GM18520 (cell line): Measurements from ENCODE around the gene KAZN.

Experiments used
- ATAC-seq: cut with Tn5 transposase; IDR thresholded peaks from one replicate; pipeline ENCODE4 v1.9.1; 2021; ENCODE audit not compliant: unreplicated experiment

The KAZN gene

GRCh38 chr1:14897997-14898645, 299.6 kb downstream of the KAZN start:
- ATAC-seq = no peak

- ATAC-seq = no peak
Measured at GRCh38 chr1:14899686-14900085, 301.2 kb downstream of the KAZN start.

GRCh38 chr1:14901371-14901954, 303.0 kb downstream of the KAZN start:
- no peak for ATAC-seq

GRCh38 chr1:14903922-14904321, 305.4 kb downstream of the KAZN start:
- no peak for ATAC-seq

GRCh38 chr1:14906665-14907064, 308.2 kb downstream of the KAZN start:
- no peak for ATAC-seq

GRCh38 chr1:14907416-14907815, 308.9 kb downstream of the KAZN start:
- no peak for ATAC-seq

GRCh38 chr1:14909273-14909672, 310.8 kb downstream of the KAZN start:
- no peak for ATAC-seq

GRCh38 chr1:14909920-14910460, 311.5 kb downstream of the KAZN start:
- ATAC-seq = no peak

- ATAC-seq = no peak
Measured at GRCh38 chr1:14910984-14911721, 312.7 kb downstream of the KAZN start.

- ATAC-seq = no peak
Measured at GRCh38 chr1:14912839-14913481, 314.5 kb downstream of the KAZN start.

- no peak for ATAC-seq
Measured at GRCh38 chr1:14913482-14914177, 315.1 kb downstream of the KAZN start.

GRCh38 chr1:14914351-14914988, 316.0 kb downstream of the KAZN start:
- no peak for ATAC-seq

GRCh38 chr1:14915356-14916054, 317.0 kb downstream of the KAZN start:
- no peak for ATAC-seq

- no peak for ATAC-seq
Measured at GRCh38 chr1:14919289-14919688, 320.8 kb downstream of the KAZN start.

- no peak for ATAC-seq
Measured at GRCh38 chr1:14919751-14920150, 321.3 kb downstream of the KAZN start.

GRCh38 chr1:14921057-14921456, 322.6 kb downstream of the KAZN start:
- no peak for ATAC-seq

- ATAC-seq = no peak
Measured at GRCh38 chr1:14922942-14923726, 324.6 kb downstream of the KAZN start.

- no peak for ATAC-seq
Measured at GRCh38 chr1:14923727-14924452, 325.4 kb downstream of the KAZN start.
